ENCODE results near the gene UVRAG. TPM values are rescaled to one million over a fixed set of nuclear protein-coding genes. Genes with fewer than 3 reads are reported as not detected.

The UVRAG gene
- polyA plus RNA-seq, 1 donor (not counting 4 experiments of a cell fraction or from before 2014, with no cell fraction given), result 11.9 TPM

DNA sequence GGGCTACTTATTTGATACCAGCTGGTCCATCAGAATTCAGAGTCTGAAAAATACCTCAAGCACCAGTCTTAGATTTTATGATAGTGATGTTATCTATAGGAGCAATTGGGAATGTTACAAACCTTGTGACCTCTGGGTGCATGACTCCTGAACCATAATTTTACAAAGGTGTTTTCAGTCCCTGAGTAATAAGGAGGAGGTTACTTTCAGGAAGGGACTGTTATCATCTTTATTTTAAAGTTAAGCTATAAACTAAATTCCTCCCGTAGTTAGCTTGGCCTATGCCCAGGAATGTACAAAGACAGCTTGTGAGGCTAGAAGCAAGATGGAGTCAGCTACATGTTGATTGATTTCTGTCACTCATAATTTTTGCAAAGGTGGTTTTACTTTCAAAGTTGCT, 101.9 kb downstream of the UVRAG start:
- DNase-seq (ENCODE audit: low read depth, low spot score), result no peak
- H3K79me2 ChIP-seq (ENCODE audit: control insufficient read depth, insufficient read depth, low read length), result no peaks in the 10 kb centered on the region
- H3K27me3 ChIP-seq (ENCODE audit: control insufficient read depth, extremely low read depth, insufficient read depth, low read length), result no peaks in the 10 kb centered on the region
- dilution Hi-C loops (cut with MboI; ENCODE audit: extremely low pct_ligation_motif_present, low sequenced_read_pairs), result loop anchor here (25.0 kb wide), 1 partner anchor 120 kb away; no protein-coding TSS in a partner anchor
- H3K4me3 ChIP-seq (ENCODE audit: control insufficient read depth in 2 of 3, extremely low read depth in 1 of 3, insufficient read depth in 2 of 3, low read depth in 1 of 3, low read length in 3 of 3), result no peak overlapping the region
- H3K4me1 ChIP-seq (ENCODE audit: control insufficient read depth, extremely low read depth, insufficient read depth, low read length), result no peaks in the 10 kb centered on the region
- no peak overlapping the region for H3K4me2 ChIP-seq (ENCODE audit: control insufficient read depth, extremely low read depth, insufficient read depth, low read depth, low read length)
- no peaks in the 10 kb centered on the region for H3K9me1 ChIP-seq (ENCODE audit: control insufficient read depth, extremely low read depth, insufficient read depth, low read length)
- H4K20me1 ChIP-seq (ENCODE audit: control insufficient read depth, extremely low read depth, insufficient read depth, low read length), result no peaks in the 10 kb centered on the region
- no peak for TF ChIP-seq CTCF (optimal IDR thresholded peaks at IDR 0.05 in 1 of 3, IDR thresholded peaks at IDR 0.05 in 1 of 3, conservative IDR thresholded peaks at IDR 0.05 in 1 of 3; ENCODE audit: extremely low read depth in 1 of 3, insufficient read depth in 2 of 3, low read length in 3 of 3)
- TF ChIP-seq EZH2 (IDR thresholded peaks at IDR 0.05; ENCODE audit: low read length), result no peak
- no peak overlapping the region for H3K27ac ChIP-seq (ENCODE audit: control insufficient read depth, insufficient read depth, low read length)
- no peak for FAIRE-seq
- H3K9me3 ChIP-seq (ENCODE audit: control insufficient read depth, low read depth, low read length), result no peaks in the 10 kb centered on the region
- no peak overlapping the region for H3K9ac ChIP-seq (ENCODE audit: control insufficient read depth, extremely low read depth, insufficient read depth, low read length)
- H3K36me3 ChIP-seq (ENCODE audit: control insufficient read depth in 2 of 2, extremely low read depth in 1 of 2, insufficient read depth in 2 of 2, low read length in 2 of 2), result no peaks in the 10 kb centered on the region
- H2AFZ ChIP-seq (ENCODE audit: control insufficient read depth, low read length), result no peak overlapping the region

DNA sequence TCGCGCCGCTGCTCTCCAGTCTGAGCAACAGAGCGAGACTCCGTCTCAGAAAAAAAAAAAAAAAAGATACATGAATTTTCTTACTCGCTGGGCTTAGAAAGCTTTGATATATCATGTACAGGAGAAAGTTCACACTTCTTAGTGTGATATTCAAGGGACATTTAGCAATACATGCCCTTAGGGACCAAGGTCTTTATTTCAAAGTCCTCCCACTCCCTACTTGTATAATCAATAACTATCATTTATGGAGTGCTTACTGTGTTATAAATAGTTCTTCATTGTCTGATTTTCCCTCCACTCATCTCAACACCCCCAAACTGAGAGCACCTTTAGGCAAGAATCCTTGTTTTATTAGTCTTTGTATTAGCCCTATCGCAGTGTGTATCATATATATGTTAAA, 103.3 kb downstream of the UVRAG start:
- Histone ChIP-seq H4K20me1 (ENCODE audit: control insufficient read depth, extremely low read depth, insufficient read depth, low read length) (no peaks in the 10 kb centered on the region), H3K27ac (ENCODE audit: control insufficient read depth, insufficient read depth, low read length) (no peak overlapping the region), H3K9me1 (ENCODE audit: control insufficient read depth, extremely low read depth, insufficient read depth, low read length) (no peaks in the 10 kb centered on the region), H3K4me1 (ENCODE audit: control insufficient read depth, extremely low read depth, insufficient read depth, low read length) (no peaks in the 10 kb centered on the region), H3K4me2 (ENCODE audit: control insufficient read depth, extremely low read depth, insufficient read depth, low read depth, low read length) (no peak overlapping the region), H2AFZ (ENCODE audit: control insufficient read depth, low read length) (no peak overlapping the region), H3K36me3 (ENCODE audit: control insufficient read depth in 2 of 2, extremely low read depth in 1 of 2, insufficient read depth in 2 of 2, low read length in 2 of 2) (no peaks in the 10 kb centered on the region), H3K27me3 (ENCODE audit: control insufficient read depth, extremely low read depth, insufficient read depth, low read length) (no peaks in the 10 kb centered on the region), H3K9me3 (ENCODE audit: control insufficient read depth, low read depth, low read length) (no peaks in the 10 kb centered on the region), H3K9ac (ENCODE audit: control insufficient read depth, extremely low read depth, insufficient read depth, low read length) (no peak overlapping the region), H3K4me3 (ENCODE audit: control insufficient read depth in 2 of 3, extremely low read depth in 1 of 3, insufficient read depth in 2 of 3, low read depth in 1 of 3, low read length in 3 of 3) (no peak overlapping the region), H3K79me2 (ENCODE audit: control insufficient read depth, insufficient read depth, low read length) (no peaks in the 10 kb centered on the region)
- TF ChIP-seq EZH2 (IDR thresholded peaks at IDR 0.05; ENCODE audit: low read length), result no peak
- TF ChIP-seq CTCF (optimal IDR thresholded peaks at IDR 0.05 in 1 of 3, IDR thresholded peaks at IDR 0.05 in 1 of 3, conservative IDR thresholded peaks at IDR 0.05 in 1 of 3; ENCODE audit: extremely low read depth in 1 of 3, insufficient read depth in 2 of 3, low read length in 3 of 3), result no peak
- FAIRE-seq (no peak), DNase-seq (ENCODE audit: low read depth, low spot score) (no peak)
- dilution Hi-C loops (cut with MboI; ENCODE audit: extremely low pct_ligation_motif_present, low sequenced_read_pairs), result loop anchor here (25.0 kb wide), 1 partner anchor 119 kb away; no protein-coding TSS in a partner anchor
